C4-2B (cell line): Measurements from ENCODE around the gene IQGAP2.
"Not testable (repeated sequence)": the region's sequence is repeated elsewhere in the genome, so short reads cannot be mapped to it uniquely, and the experiment has no call there.

Experiments
- H3K27ac ChIP-seq: fragments of 450-650 bp; 2 replicates; pipeline ENCODE4 v1.5.1; 2017
- CTCF ChIP-seq: fragments of 450-650 bp; conservative IDR thresholded peaks from 2 replicates; pipeline ENCODE4 v1.5.1; 2017; ENCODE audit warnings: mild to moderate bottlenecking
- ZFX ChIP-seq: fragments of 450-650 bp; IDR thresholded peaks from 2 replicates; pipeline ENCODE4 v1.6.1; 2017

The IQGAP2 gene

GRCh38 chr5:76517334-76517733, 114.2 kb downstream of the IQGAP2 start:
- TF ChIP-seq ZFX, result no peak
- TF ChIP-seq CTCF, result no peak
- H3K27ac ChIP-seq, result no peak overlapping the region

- H3K27ac ChIP-seq, result not testable (repeated sequence)
Measured at GRCh38 chr5:76518246-76518645, 115.2 kb downstream of the IQGAP2 start.

GRCh38 chr5:76521240-76521758, 118.2 kb downstream of the IQGAP2 start:
- H3K27ac ChIP-seq, result no peak overlapping the region
- TF ChIP-seq ZFX (no peak), CTCF (no peak)

DNA sequence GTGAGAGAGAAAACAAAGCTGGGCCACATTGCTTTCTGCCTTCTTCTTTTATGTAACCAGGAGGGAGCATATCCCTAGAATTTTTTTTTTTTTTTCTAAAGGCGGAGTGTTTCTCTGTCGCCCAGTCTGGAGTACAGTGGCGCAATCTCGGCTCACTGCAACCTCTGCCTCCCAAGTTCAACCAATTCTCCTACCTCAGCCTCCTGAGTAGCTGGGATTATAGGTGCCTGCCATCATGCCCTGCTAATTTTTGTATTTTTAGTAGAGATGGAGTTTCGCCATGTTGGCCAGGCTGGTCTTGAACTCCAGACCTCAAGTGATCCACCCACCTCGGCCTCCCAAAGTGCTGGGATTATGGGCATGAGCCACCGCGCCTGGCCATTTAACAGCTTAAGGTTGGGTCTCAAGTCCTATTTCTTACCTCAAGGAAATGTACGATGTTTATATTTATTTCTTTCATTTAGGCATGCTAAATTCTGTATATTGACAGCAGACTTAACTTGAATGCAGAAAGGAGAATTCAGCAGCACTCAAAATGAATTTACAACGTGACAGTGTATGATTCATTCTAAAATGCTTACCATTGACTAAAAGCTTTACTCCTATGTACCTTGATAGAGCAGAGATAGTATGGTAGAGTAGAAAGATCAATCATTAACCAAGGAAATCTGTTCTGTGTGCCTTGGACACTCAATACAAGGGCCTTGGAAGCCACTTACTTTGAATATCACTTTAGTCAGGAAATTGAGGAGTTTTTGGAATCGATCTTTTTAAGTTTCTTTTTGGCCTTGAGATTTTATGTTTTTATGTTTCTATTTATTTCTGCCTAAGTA, 119.2 kb downstream of the IQGAP2 start:
- no peak for TF ChIP-seq ZFX
- TF ChIP-seq CTCF, result no peak
- H3K27ac ChIP-seq, result no peak overlapping the region

DNA sequence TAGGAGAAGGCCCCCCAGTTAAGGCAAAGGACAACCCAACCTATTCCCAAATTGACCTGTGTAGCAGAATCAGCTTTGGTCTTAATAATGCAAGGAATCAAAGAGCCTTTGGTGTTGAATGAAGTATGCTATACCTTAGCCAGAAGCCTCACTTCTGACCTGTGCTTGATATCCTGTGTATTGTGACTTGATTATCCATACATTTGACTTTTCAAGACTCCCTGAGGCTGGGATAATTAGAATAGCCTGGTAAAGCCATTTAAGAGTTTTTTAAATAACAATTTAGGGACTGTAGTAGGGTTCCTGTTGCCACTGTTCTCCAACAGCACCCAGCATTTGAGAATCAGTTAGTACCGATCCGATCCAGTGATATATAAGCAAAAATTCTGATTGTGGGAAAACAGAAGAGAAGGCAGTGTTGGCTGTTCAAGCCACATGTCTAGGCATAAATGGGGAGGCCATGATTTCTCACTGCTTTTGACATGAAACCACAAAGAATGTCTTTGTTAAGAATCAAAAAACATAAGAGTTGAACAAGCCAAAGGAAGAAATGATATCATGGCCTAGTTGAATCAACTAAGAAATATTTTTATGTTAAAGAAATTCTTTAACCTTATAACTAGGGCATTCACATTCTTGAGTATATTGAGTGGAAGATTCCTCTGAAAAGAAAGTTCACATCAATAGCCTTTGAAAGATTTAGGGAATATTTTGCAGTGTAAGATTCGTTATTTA, 121.2 kb downstream of the IQGAP2 start:
- no peak overlapping the region for H3K27ac ChIP-seq
- TF ChIP-seq ZFX (no peak), CTCF (no peak)

DNA sequence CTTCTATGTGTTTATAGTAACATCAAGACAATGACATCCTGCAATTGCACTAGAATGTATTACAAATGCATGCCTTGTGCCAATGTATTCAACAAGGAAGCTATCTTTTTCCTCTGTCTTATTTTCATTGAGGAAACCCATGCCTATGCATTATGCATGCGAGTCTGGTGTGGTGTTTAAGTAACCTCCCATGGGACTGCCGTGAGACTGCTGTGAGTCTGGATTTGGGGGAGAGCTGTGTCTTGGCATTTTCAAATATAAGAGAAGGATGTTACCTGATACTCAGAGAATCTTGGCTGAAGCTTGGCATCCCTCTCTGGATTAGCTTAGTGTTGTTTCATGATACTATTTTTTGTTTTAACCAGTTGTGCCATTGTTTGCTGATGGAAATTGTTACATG, 121.8 kb downstream of the IQGAP2 start:
- H3K27ac ChIP-seq, result no peak overlapping the region
- TF ChIP-seq ZFX (no peak), CTCF (no peak)

- no peak for TF ChIP-seq CTCF
- H3K27ac ChIP-seq, result no peak overlapping the region
Measured at GRCh38 chr5:76525956-76526355, 122.9 kb downstream of the IQGAP2 start.
